Neural progenitor cell (in vitro differentiated cells): ENCODE data around the gene CXCR5.

Experiments
- EZH2 ChIP-seq: fragments of 200-600 bp; sonication (generic); IDR thresholded peaks from 2 replicates; pipeline ENCODE4 v1.6.1; 2017; ENCODE audit warnings: antibody characterized with exemption, mild to moderate bottlenecking, moderate library complexity
- EZH2phosphoT487 ChIP-seq: fragments of 200-600 bp; sonication (generic); IDR thresholded peaks from 2 replicates; pipeline ENCODE4 v1.6.1; 2017; ENCODE audit warnings: antibody characterized with exemption
- TF ChIP-seq, protein P1 (sequence below): fragments of 200-600 bp; sonication (generic); IDR thresholded peaks from 2 replicates; pipeline ENCODE4 v1.5.1; 2017; ENCODE audit warnings: antibody characterized with exemption, mild to moderate bottlenecking

DNA sequence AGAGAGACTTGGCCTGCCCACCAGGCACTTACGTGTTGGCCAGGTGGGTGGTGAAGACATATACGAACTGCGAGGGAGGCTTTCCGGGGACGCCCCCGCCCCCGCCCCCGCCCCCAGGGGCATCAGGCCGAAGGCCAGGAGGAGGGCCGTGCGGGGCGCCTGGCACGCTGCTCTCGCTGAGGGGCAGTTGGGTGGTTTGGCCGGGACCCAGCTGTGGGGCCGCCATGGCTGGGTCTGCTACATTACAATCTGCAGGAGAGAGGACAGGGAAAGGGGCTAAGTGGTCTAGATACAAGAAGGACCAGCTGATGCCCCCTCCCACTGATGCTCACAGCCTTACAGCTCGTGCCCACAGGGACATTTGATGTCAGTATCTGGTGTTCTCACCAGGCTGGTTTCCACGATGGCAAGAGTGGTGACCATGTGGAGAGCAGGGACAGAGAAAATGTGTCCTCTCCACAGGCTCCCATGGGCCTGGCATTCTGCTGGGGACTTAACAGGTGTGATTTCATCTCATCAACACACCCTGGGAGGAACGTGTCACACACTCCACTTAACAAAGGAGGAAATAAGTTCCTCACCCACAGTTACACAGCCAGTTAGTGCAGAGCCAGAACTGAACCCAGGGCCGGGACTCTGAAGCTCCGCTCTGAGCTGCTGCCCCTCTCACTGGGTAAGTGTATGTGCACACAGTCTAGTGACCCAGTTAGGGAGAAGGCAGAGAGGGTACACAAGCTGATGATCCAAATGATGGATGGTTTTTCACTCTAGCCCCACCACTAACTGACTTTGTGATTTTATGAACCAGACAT, 19.7 kb downstream of the CXCR5 start:
- TF ChIP-seq, protein P1, sequence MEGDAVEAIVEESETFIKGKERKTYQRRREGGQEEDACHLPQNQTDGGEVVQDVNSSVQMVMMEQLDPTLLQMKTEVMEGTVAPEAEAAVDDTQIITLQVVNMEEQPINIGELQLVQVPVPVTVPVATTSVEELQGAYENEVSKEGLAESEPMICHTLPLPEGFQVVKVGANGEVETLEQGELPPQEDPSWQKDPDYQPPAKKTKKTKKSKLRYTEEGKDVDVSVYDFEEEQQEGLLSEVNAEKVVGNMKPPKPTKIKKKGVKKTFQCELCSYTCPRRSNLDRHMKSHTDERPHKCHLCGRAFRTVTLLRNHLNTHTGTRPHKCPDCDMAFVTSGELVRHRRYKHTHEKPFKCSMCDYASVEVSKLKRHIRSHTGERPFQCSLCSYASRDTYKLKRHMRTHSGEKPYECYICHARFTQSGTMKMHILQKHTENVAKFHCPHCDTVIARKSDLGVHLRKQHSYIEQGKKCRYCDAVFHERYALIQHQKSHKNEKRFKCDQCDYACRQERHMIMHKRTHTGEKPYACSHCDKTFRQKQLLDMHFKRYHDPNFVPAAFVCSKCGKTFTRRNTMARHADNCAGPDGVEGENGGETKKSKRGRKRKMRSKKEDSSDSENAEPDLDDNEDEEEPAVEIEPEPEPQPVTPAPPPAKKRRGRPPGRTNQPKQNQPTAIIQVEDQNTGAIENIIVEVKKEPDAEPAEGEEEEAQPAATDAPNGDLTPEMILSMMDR, result no peak
- no peak for TF ChIP-seq EZH2phosphoT487
- TF ChIP-seq EZH2, result no peak
